Neutrophil (primary cell): Measurements from ENCODE around the gene TMIGD1.
A peak's percentile ranks its signal among the peaks of the same experiment; 100 is the strongest.

Source experiments
- H3K27ac ChIP-seq: fragments of 200-600 bp; sonication (generic); 2 replicates; pipeline ENCODE4 v1.5.1; 2016; ENCODE audit warnings: mild to moderate bottlenecking, moderate library complexity
- H3K27me3 ChIP-seq: fragments of 200-600 bp; sonication (generic); 2 replicates; pipeline ENCODE4 v1.6.0; 2016; ENCODE audit warnings: mild to moderate bottlenecking
- H3K36me3 ChIP-seq: fragments of 200-600 bp; sonication (generic); 2 replicates; pipeline ENCODE4 v1.5.1; 2017
- H3K4me1 ChIP-seq, 2 experiments: fragments of 200-600 bp in 1 of 2; sonication (generic) in 1 of 2; 1 replicate in 1 of 2; 2 replicates in 1 of 2; pipeline versions ENCODE4 v1.5.1 to v1.6.1; 2013 to 2016; ENCODE audit warnings: low read depth in 1 of 2, low read length in 1 of 2, mild to moderate bottlenecking in 1 of 2, moderate library complexity in 1 of 2; ENCODE audit not compliant: control insufficient read depth in 1 of 2, insufficient read depth in 1 of 2
- H3K4me3 ChIP-seq, 2 experiments: fragments of 200-600 bp in 1 of 2; sonication (generic) in 1 of 2; 1 replicate in 1 of 2; 2 replicates in 1 of 2; pipeline ENCODE4 v1.5.1; 2013 to 2016; ENCODE audit warnings: low read depth in 1 of 2, low read length in 1 of 2, mild to moderate bottlenecking in 1 of 2, moderate library complexity in 1 of 2
- H3K9me3 ChIP-seq: fragments of 200-600 bp; sonication (generic); 2 replicates; pipeline ENCODE4 v1.5.1; 2016
- CTCF ChIP-seq: fragments of 200-600 bp; sonication (generic); IDR thresholded peaks from 2 replicates; pipeline ENCODE4 v1.5.1; 2016; ENCODE audit warnings: antibody characterized with exemption

The TMIGD1 gene

GRCh38 chr17:30292286-30292858 is 41.5 kb downstream of the TMIGD1 start:
- Histone ChIP-seq H3K27ac (no peak overlapping the region), H3K4me3 (peak overlapping the region; percentile 64 to 76)

GRCh38 chr17:30291543-30292285 is 42.1 kb downstream of the TMIGD1 start, which contains the start of gene BLMH:
TSS of gene BLMH (minus strand) at chr17:30291944. CDS start at chr17:30291819, 125 bp downstream.
- Histone ChIP-seq H3K27ac (no peak within 1 kb of the TSS), H3K27me3 (peaks cover 53% of the 10 kb centered on the region), H3K9me3 (no peaks in the 10 kb centered on the region), H3K36me3 (no peaks in the 10 kb centered on the region), H3K4me1 (peaks cover 12 to 16% of the 10 kb centered on the region in 2 experiments), H3K4me3 (peak within 1 kb of the TSS; percentile 64 to 76)
- TF ChIP-seq CTCF: no peak

More at GRCh38 chr17:30292286-30292858, 41.5 kb downstream of the TMIGD1 start:
- Histone ChIP-seq H3K36me3 (no peaks in the 10 kb centered on the region), H3K27me3 (peaks cover 53% of the 10 kb centered on the region), H3K9me3 (no peaks in the 10 kb centered on the region), H3K4me1 (peaks cover 12 to 16% of the 10 kb centered on the region in 2 experiments)
- TF ChIP-seq CTCF: no peak

GRCh38 chr17:30290696-30291542 is 42.9 kb downstream of the TMIGD1 start:
- Histone ChIP-seq H3K27me3 (peaks cover 53% of the 10 kb centered on the region), H3K36me3 (no peaks in the 10 kb centered on the region), H3K9me3 (no peaks in the 10 kb centered on the region), H3K4me1 (peaks cover 12 to 16% of the 10 kb centered on the region in 2 experiments), H3K27ac (no peak overlapping the region), H3K4me3 (peak overlapping the region; percentile 64 to 76)
- no peak for TF ChIP-seq CTCF

GRCh38 chr17:30290077-30290476 is 43.8 kb downstream of the TMIGD1 start:
- Histone ChIP-seq H3K9me3 (no peaks in the 10 kb centered on the region), H3K27me3 (peaks cover 52% of the 10 kb centered on the region), H3K4me1 (peaks cover 12 to 16% of the 10 kb centered on the region in 2 experiments), H3K4me3 (no peak overlapping the region), H3K36me3 (peaks cover 3% of the 10 kb centered on the region), H3K27ac (no peak overlapping the region)
- no peak for TF ChIP-seq CTCF

- Histone ChIP-seq H3K27ac (no peak overlapping the region), H3K27me3 (no peaks in the 10 kb centered on the region), H3K4me1 (no peaks in the 10 kb centered on the region), H3K4me3 (no peak overlapping the region), H3K9me3 (no peaks in the 10 kb centered on the region), H3K36me3 (no peaks in the 10 kb centered on the region)
- no peak for TF ChIP-seq CTCF
Observed at GRCh38 chr17:30279156-30279555, 54.7 kb downstream of the TMIGD1 start.
